Loucy (cell line): Measurements from ENCODE around the gene EPN2.

Source experiments
- EZH2phosphoT487 ChIP-seq: fragments of 200-600 bp; IDR thresholded peaks from 2 replicates; pipeline ENCODE4 v1.6.1; 2018; ENCODE audit warnings: antibody characterized with exemption, mild to moderate bottlenecking, moderate library complexity, borderline replicate concordance
- TF ChIP-seq, protein P1 (sequence below): fragments of 200-600 bp; sonication (generic); conservative IDR thresholded peaks from 2 replicates; pipeline ENCODE4 v1.5.1; 2014; ENCODE audit warnings: mild to moderate bottlenecking, antibody characterized with exemption, low read length

- TF ChIP-seq, protein P1, sequence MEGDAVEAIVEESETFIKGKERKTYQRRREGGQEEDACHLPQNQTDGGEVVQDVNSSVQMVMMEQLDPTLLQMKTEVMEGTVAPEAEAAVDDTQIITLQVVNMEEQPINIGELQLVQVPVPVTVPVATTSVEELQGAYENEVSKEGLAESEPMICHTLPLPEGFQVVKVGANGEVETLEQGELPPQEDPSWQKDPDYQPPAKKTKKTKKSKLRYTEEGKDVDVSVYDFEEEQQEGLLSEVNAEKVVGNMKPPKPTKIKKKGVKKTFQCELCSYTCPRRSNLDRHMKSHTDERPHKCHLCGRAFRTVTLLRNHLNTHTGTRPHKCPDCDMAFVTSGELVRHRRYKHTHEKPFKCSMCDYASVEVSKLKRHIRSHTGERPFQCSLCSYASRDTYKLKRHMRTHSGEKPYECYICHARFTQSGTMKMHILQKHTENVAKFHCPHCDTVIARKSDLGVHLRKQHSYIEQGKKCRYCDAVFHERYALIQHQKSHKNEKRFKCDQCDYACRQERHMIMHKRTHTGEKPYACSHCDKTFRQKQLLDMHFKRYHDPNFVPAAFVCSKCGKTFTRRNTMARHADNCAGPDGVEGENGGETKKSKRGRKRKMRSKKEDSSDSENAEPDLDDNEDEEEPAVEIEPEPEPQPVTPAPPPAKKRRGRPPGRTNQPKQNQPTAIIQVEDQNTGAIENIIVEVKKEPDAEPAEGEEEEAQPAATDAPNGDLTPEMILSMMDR, result no peak
- no peak for TF ChIP-seq EZH2phosphoT487
These were observed 412 bp downstream of the EPN2 start for GRCh38 chr17:19237389-19238166.
